Ascending aorta (tissue), 2 donors: ENCODE data around the gene PKDREJ. TPM values are rescaled to one million over a fixed set of nuclear protein-coding genes. Genes with fewer than 3 reads are reported as not detected.
A peak's percentile ranks its signal among the peaks of the same experiment; 100 is the strongest.

Experiments used
- DNase-seq, 2 donors: peaks; one replicate each; pipeline ENCODE4 v3.0.0-alpha.2; 2019; ENCODE audit warnings: low spot score in 2 of 2
- H3K27ac ChIP-seq, 2 donors: fragments of 200-600 bp; sonication (generic); one replicate each; pipeline ENCODE4 v1.5.1; 2016 to 2017; ENCODE audit warnings: mild to moderate bottlenecking in 1 of 2
- H3K27me3 ChIP-seq: fragments of 200-600 bp; sonication (generic); one replicate; pipeline ENCODE4 v1.5.1; 2017
- H3K36me3 ChIP-seq, 2 donors: fragments of 200-600 bp; sonication (generic); one replicate each; pipeline ENCODE4 v1.5.1; 2016
- H3K4me1 ChIP-seq, 2 donors: fragments of 200-600 bp; sonication (generic); one replicate each; pipeline ENCODE4 v1.5.1; 2016 to 2017; ENCODE audit warnings: mild to moderate bottlenecking in 1 of 2
- H3K4me3 ChIP-seq, 2 donors: fragments of 200-600 bp; sonication (generic); one replicate each; pipeline ENCODE4 v1.5.1; 2016 to 2017; ENCODE audit warnings: mild to moderate bottlenecking in 1 of 2
- H3K9me3 ChIP-seq, 2 donors: fragments of 200-600 bp; sonication (generic); one replicate each; pipeline ENCODE4 v1.5.1; 2016
- intact Hi-C: fragments of 100-400 bp; cut with DNase I; formaldehyde crosslinking; loops from one replicate; pipeline ENCODE4 v1.15.1; 2023
- total RNA-seq: library from RNA; depleted of rRNA; stranded (reverse); fragments of >200 nt; gene quantifications from one replicate; pipeline ENCODE4 v1.1.0, GENCODE V29; 2016
- TF ChIP-seq, protein P1 (sequence below), 3 experiments: fragments of 200-600 bp in 2 of 3; fragments of 450-650 bp in 1 of 3; sonication (generic) in 2 of 3; IDR thresholded peaks; one replicate each; pipeline ENCODE4 v1.5.1; 2016 to 2019; ENCODE audit warnings: antibody characterized with exemption in 3 of 3, mild to moderate bottlenecking in 1 of 3, moderate library complexity in 1 of 3

PKDREJ gene
- total RNA-seq, 1 donor from 2014 or later = not detected

DNA sequence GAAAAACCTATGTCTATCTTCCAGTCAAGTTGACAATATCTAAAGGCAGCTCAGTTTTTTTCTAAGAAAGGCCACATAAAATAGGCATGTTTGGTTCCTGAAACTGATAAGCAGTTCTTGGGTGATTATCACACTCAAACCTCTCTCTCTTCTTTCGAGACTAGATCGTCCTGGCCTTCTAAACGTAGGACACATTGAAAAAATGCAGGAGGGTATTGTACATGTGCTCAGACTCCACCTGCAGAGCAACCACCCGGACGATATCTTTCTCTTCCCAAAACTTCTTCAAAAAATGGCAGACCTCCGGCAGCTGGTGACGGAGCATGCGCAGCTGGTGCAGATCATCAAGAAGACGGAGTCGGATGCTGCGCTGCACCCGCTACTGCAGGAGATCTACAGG is 28.2 kb downstream of the PKDREJ start:
- Histone ChIP-seq H3K4me3 (no peak overlapping the region), H3K36me3 (peaks cover 8 to 52% of the 10 kb centered on the region in 2 donors), H3K27ac (no peak overlapping the region), H3K27me3 (no peaks in the 10 kb centered on the region), H3K4me1 (peaks cover 3 to 8% of the 10 kb centered on the region in 2 donors), H3K9me3 (no peaks in the 10 kb centered on the region)
- DNase-seq = no peak
- TF ChIP-seq, protein P1, sequence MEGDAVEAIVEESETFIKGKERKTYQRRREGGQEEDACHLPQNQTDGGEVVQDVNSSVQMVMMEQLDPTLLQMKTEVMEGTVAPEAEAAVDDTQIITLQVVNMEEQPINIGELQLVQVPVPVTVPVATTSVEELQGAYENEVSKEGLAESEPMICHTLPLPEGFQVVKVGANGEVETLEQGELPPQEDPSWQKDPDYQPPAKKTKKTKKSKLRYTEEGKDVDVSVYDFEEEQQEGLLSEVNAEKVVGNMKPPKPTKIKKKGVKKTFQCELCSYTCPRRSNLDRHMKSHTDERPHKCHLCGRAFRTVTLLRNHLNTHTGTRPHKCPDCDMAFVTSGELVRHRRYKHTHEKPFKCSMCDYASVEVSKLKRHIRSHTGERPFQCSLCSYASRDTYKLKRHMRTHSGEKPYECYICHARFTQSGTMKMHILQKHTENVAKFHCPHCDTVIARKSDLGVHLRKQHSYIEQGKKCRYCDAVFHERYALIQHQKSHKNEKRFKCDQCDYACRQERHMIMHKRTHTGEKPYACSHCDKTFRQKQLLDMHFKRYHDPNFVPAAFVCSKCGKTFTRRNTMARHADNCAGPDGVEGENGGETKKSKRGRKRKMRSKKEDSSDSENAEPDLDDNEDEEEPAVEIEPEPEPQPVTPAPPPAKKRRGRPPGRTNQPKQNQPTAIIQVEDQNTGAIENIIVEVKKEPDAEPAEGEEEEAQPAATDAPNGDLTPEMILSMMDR (IDR thresholded peaks at IDR 0.05) = no peak
- intact Hi-C loops = no loop called here

DNA sequence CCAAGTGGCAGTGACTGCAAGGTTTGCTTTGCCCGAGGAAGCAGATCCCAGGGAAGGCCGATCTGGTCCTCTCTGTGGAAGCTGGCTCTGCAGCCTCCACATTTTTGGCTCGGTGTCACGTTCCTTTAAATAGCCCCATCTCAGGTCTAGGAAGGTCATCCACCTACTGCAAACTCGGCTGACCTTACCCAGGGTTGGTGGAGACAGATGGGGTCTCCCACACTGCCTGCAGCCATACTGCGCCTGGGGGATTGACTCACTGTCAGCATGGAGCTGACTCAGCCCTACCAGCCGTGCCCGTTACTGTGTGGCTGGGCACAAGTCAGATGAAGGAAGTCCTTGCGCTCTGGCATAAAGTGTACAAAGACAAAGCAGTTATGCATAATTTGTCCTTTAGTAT is 29.9 kb downstream of the PKDREJ start:
- TF ChIP-seq, protein P1 (IDR thresholded peaks at IDR 0.05) = no peak
- intact Hi-C loops = no loop called here
- H3K27ac ChIP-seq = peak overlapping the region in 1 of 2 donors; percentile 53
- H3K4me1 ChIP-seq = peaks cover 3 to 8% of the 10 kb centered on the region in 2 donors
- peak; percentile 46 to 80 for DNase-seq
- H3K9me3 ChIP-seq = no peaks in the 10 kb centered on the region
- H3K27me3 ChIP-seq = no peaks in the 10 kb centered on the region
- H3K4me3 ChIP-seq = no peak overlapping the region
- H3K36me3 ChIP-seq = peaks cover 4 to 38% of the 10 kb centered on the region in 2 donors

DNA sequence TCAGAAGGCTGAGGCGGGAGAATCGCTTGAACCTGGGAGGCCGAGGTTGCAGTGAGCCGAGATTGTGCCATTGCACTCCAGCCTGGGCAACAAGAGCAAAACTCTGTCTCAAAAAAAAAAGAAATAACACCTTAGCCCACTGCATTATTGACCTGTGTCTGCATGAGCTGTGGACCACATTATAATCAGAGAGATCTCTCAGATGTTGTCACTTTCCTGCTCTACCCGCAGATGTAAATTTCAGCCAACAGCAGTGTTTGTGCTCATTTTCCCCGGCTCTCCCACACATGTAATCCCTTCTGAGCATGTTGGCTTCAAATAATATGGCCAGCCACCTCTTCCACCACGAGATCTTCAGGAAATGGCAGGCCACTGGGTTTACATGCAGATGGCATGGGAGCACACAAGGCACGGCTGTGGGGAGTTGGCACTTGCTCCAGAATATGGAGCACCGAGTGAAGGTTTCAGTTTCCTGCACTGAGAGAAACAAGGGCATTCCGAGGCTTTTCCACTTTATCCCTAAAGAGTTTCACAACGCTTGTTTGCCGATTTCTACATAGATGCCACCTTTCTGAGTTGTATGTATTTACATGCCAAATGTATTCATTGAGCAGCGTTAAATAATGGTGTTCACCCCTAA is 32.8 kb downstream of the PKDREJ start:
- peaks cover 3 to 8% of the 10 kb centered on the region in 2 donors for H3K4me1 ChIP-seq
- H3K4me3 ChIP-seq = no peak overlapping the region
- H3K27ac ChIP-seq = no peak overlapping the region
- H3K9me3 ChIP-seq = no peaks in the 10 kb centered on the region
- H3K36me3 ChIP-seq = peaks cover 8 to 13% of the 10 kb centered on the region in 2 donors
- intact Hi-C loops = no loop called here
- DNase-seq = no peak
- TF ChIP-seq, protein P1 (IDR thresholded peaks at IDR 0.05) = no peak
- no peaks in the 10 kb centered on the region for H3K27me3 ChIP-seq

DNA sequence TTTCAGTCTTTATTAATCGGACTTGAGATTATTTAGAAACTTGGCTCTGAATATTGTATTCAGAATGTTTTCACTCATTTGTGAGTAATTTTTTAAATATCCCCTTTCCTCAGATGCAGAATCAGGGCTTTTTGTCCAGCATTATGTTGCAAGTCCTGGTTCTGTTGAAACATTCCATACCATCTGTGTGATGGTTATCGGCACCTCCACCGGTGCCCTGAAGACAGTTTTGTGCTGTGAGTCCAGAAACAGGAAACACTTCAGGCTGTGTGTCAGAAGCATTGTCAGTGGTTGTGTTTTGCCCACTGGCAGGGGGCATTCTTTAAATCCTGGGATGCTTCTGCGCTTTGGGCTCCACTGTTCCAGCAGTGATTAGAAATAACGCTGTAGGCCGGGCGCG is 33.4 kb downstream of the PKDREJ start:
- Histone ChIP-seq H3K27me3 (no peaks in the 10 kb centered on the region), H3K9me3 (no peaks in the 10 kb centered on the region), H3K27ac (no peak overlapping the region), H3K36me3 (peaks cover 10 to 12% of the 10 kb centered on the region in 2 donors), H3K4me3 (no peak overlapping the region), H3K4me1 (peaks cover 3 to 8% of the 10 kb centered on the region in 2 donors)
- no peak for DNase-seq
- TF ChIP-seq, protein P1 (IDR thresholded peaks at IDR 0.05) = no peak
- intact Hi-C loops = no loop called here

DNA sequence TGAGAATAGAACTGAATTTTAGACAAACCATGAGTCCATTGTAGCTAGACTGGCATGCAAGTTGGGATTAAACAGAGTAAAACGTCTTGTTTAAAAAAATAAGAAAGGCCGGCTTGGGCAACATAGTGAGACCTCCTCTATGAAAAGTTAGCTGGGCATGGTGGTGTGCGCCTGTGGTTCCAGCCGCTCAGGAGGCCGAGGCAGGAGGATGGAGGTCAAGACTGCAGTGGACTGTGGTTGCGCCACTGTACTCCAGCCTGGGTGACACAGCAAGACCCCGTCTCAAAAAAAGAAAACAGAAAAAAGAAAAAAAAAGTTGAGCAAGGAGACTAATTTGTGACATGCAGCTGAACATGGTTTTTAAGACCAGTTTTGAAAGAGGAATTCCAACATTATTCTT is 36.6 kb downstream of the PKDREJ start:
- Histone ChIP-seq H3K4me1 (no peaks in the 10 kb centered on the region), H3K9me3 (no peaks in the 10 kb centered on the region), H3K36me3 (peaks cover 13 to 18% of the 10 kb centered on the region in 2 donors), H3K27me3 (no peaks in the 10 kb centered on the region), H3K27ac (no peak overlapping the region), H3K4me3 (no peak overlapping the region)
- intact Hi-C loops = no loop called here
- DNase-seq = no peak
- TF ChIP-seq, protein P1 (IDR thresholded peaks at IDR 0.05) = no peak
